Esophagus squamous epithelium (tissue), 5 donors: ENCODE measurements around the gene NOTCH4. TPM values are rescaled to one million over a fixed set of nuclear protein-coding genes. Genes with fewer than 3 reads are reported as not detected.
A peak's percentile ranks its signal among the peaks of the same experiment; 100 is the strongest.

ENCODE experiments used
- DNase-seq: peaks from one replicate; lab custom pipeline; 2025; lab: John Stamatoyannopoulos, UW
- H3K27ac ChIP-seq, 4 donors: fragments of 200-600 bp; sonication (generic); one replicate each; pipeline ENCODE4 v1.5.1; 2016 to 2019; ENCODE audit warnings: mild to moderate bottlenecking in 1 of 4
- H3K27me3 ChIP-seq, 4 donors: fragments of 200-600 bp; sonication (generic); 1 replicate in 3 of 4; 2 replicates in 1 of 4; pipeline versions ENCODE4 v1.5.1 to v1.6.0; 2017 to 2021; ENCODE audit warnings: antibody characterized with exemption in 1 of 4
- H3K36me3 ChIP-seq, 3 donors: fragments of 200-600 bp; sonication (generic); one replicate each; pipeline ENCODE4 v1.5.1; 2016 to 2019
- H3K4me1 ChIP-seq, 3 donors: fragments of 200-600 bp; sonication (generic); one replicate each; pipeline ENCODE4 v1.5.1; 2017 to 2019
- H3K4me3 ChIP-seq, 4 donors: fragments of 200-600 bp; sonication (generic); 1 replicate in 3 of 4; 2 replicates in 1 of 4; pipeline ENCODE4 v1.5.1; 2016 to 2019; ENCODE audit warnings: mild to moderate bottlenecking in 2 of 4, moderate library complexity in 1 of 4
- H3K9me3 ChIP-seq, 3 donors: fragments of 200-600 bp; sonication (generic); one replicate each; pipeline ENCODE4 v1.5.1; 2016 to 2019
- POLR2A ChIP-seq, 4 donors: fragments of 450-650 bp; IDR thresholded peaks; one replicate each; pipeline ENCODE4 v1.6.1; 2017; ENCODE audit warnings: antibody characterized with exemption in 4 of 4, mild to moderate bottlenecking in 4 of 4, moderate library complexity in 3 of 4
- WGBS, 2 donors: methylation state at CpG; one replicate each; pipeline ENCODE4 v1.1.5; 2018; 5-methylcytosine and 5-hydroxymethylcytosine counted together
- intact Hi-C: fragments of 100-400 bp; cut with DNase I; formaldehyde crosslinking; loops from one replicate; pipeline ENCODE4 v1.15.0; 2022
- total RNA-seq, 4 donors: library from RNA; depleted of rRNA; stranded (reverse); fragments of >200 nt; gene quantifications; one replicate each; pipeline ENCODE4 v1.1.0, GENCODE V29; 2016
- TF ChIP-seq, protein P1 (sequence below), 6 experiments: fragments of 450-650 bp in 4 of 6; fragments of 200-600 bp in 2 of 6; sonication (generic) in 2 of 6; IDR thresholded peaks; one replicate each; pipeline ENCODE4 v1.5.1; 2016 to 2019; ENCODE audit warnings: antibody characterized with exemption in 6 of 6, mild to moderate bottlenecking in 4 of 6, moderate library complexity in 4 of 6
- donor health status: DM: yes; HTN: yes; CAD: no.

Gene NOTCH4
- total RNA-seq, 4 donors from 2014 or later, result 4.7 to 13.2 (median 5.9) TPM

DNA sequence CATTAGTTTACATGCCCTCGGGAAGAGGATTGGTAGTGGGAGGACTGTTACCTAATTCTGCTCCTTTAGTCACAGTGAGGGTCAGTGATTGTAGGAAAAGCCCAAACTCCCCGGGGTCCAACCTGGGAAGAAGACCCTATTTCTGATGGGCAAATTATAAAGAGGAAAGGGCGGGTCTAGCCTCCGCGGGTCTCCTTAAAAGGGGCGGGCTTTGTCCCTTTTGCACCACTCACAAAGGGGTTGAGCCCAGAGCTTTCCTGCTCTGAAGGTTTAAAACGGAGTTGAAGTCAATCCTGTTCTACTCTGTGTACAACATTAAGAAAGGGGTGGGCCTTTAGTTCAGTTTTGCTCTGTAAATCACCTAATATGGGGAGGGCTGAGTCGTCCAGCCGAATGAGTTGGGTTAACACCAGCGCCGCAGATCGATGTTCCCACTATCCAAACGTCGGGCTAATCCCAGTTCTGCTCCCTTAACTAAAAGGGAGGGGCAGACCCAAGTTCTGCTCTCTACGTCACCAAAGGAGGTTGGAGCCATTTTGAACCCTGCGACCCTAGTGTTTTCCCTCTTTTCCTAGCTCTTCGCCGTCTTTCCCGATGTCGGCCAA lies 46.6 kb downstream of the NOTCH4 start:
- WGBS, 2 donors, result 0% methylated on average over 15 to 19 of the region's 20 CpGs
- TF ChIP-seq POLR2A (IDR thresholded peaks at IDR 0.05), result peak in 2 of 4 donors; percentile 18 to 38
- TF ChIP-seq, protein P1, sequence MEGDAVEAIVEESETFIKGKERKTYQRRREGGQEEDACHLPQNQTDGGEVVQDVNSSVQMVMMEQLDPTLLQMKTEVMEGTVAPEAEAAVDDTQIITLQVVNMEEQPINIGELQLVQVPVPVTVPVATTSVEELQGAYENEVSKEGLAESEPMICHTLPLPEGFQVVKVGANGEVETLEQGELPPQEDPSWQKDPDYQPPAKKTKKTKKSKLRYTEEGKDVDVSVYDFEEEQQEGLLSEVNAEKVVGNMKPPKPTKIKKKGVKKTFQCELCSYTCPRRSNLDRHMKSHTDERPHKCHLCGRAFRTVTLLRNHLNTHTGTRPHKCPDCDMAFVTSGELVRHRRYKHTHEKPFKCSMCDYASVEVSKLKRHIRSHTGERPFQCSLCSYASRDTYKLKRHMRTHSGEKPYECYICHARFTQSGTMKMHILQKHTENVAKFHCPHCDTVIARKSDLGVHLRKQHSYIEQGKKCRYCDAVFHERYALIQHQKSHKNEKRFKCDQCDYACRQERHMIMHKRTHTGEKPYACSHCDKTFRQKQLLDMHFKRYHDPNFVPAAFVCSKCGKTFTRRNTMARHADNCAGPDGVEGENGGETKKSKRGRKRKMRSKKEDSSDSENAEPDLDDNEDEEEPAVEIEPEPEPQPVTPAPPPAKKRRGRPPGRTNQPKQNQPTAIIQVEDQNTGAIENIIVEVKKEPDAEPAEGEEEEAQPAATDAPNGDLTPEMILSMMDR (IDR thresholded peaks at IDR 0.05), result no peak
- Histone ChIP-seq H3K4me1 (peaks cover 27 to 86% (median 48%) of the 10 kb centered on the region in 3 donors), H3K36me3 (peaks cover 0 to 29% (median 6%) of the 10 kb centered on the region in 3 donors), H3K9me3 (no peaks in the 10 kb centered on the region), H3K4me3 (peak overlapping the region; percentile 39 to 96 (median 80)), H3K27me3 (no peaks in the 10 kb centered on the region), H3K27ac (peak overlapping the region; percentile 90 to 97 (median 96))
- intact Hi-C loops, result no loop called here
- DNase-seq, result no peak

- H3K9me3 ChIP-seq, result no peaks in the 10 kb centered on the region
- peaks cover 0 to 23% (median 6%) of the 10 kb centered on the region in 3 donors for H3K36me3 ChIP-seq
- intact Hi-C loops, result no loop called here
- WGBS, 2 donors, result 8 to 18% methylated on average over 5 of the region's 5 CpGs
- H3K27me3 ChIP-seq, result no peaks in the 10 kb centered on the region
- peak overlapping the region; percentile 90 to 97 (median 96) for H3K27ac ChIP-seq
- peak overlapping the region; percentile 66 to 96 (median 90) for H3K4me3 ChIP-seq
- DNase-seq, result no peak
- TF ChIP-seq POLR2A (IDR thresholded peaks at IDR 0.05), result no peak
- TF ChIP-seq, protein P1 (IDR thresholded peaks at IDR 0.05), result no peak
- H3K4me1 ChIP-seq, result peaks cover 27 to 79% (median 43%) of the 10 kb centered on the region in 3 donors
These were observed 47.2 kb downstream of the NOTCH4 start for GRCh38 chr6:32176476-32177182.

DNA sequence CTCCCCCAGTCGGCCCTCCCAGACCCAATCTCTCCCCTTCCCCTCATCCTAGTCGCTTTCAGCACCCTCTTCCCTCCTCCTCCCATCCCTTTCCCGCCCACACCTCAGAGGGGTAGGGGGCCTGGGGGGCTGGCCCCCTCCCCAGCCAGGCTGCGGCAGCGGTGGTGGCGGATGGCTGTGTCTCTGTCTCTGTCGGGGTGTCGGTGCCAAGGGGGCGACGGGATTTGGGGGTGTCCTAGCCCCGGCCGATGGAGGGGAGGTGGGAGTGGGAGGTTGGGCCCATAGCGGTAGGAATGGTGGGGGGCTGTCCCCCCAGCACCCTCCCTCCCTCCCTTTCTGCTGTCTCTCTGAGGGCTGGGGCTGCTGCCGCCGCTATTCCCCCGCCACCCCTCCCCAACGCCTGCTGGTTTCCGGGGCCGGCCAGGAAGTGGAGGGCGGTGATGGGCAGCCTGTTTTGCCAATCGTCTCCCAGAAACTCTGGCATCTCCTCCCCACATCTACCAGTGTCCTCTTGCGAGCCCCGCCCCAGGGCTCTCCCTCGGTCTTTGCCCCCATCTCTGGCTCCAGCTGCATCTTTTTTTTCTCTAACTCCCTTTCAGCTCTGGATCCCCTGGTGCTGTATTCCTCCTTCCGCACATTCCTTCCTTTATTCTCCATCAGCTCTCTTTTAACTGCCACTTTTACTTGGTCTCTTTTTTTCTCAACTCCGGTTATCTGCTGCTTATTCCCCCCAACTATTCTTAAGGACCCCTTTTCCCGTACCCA lies 48.0 kb downstream of the NOTCH4 start, which contains the start of gene AGPAT1:
AGPAT1 (minus strand) TSS at position 374 of the 765 bp plus-strand sequence. CDS start 4,588 bp downstream, outside the sequence.
- WGBS, 2 donors, result 1 to 2% methylated on average over 16 to 18 of the region's 27 CpGs
- peak within 1 kb of the TSS; percentile 90 to 97 (median 96) for H3K27ac ChIP-seq
- intact Hi-C loops, result no loop called here
- peaks cover 0 to 23% (median under 1%) of the 10 kb centered on the region in 3 donors for H3K36me3 ChIP-seq
- TF ChIP-seq, protein P1 (IDR thresholded peaks at IDR 0.05), result no peak
- peak in 2 of 4 donors; percentile 43 to 73 for TF ChIP-seq POLR2A (IDR thresholded peaks at IDR 0.05)
- peaks cover 27 to 72% (median 38%) of the 10 kb centered on the region in 3 donors for H3K4me1 ChIP-seq
- no peaks in the 10 kb centered on the region for H3K9me3 ChIP-seq
- H3K4me3 ChIP-seq, result peak within 1 kb of the TSS; percentile 66 to 96 (median 90)
- no peaks in the 10 kb centered on the region for H3K27me3 ChIP-seq
- DNase-seq, result peak; percentile 51

DNA sequence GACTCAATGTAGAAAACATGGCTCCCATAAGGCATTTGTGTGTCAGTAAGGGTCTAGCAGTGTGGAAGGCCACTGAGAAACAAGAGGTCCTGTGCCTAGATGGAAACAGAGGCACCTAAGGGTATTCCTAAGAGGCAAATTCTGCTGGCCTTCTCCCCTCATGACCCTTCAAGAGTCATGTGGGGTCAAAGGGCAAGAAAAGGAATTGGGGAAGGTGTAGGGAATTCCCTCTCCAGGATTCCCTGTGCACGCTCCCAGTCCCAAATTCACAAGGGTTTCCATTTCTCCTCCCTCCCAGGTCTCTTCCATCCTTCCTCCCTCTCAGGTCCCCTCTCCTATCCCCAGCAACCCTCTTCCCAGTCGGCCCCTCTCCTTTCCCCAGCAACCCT lies 48.6 kb downstream of the NOTCH4 start:
- WGBS, 2 donors, result 6 to 10% methylated on average over 2 of the region's 2 CpGs
- Histone ChIP-seq H3K9me3 (no peaks in the 10 kb centered on the region), H3K4me1 (peaks cover 27 to 66% (median 38%) of the 10 kb centered on the region in 3 donors), H3K27ac (peak overlapping the region; percentile 90 to 97 (median 96)), H3K27me3 (no peaks in the 10 kb centered on the region), H3K4me3 (peak overlapping the region; percentile 66 to 96 (median 90)), H3K36me3 (peaks cover 0 to 23% (median 6%) of the 10 kb centered on the region in 3 donors)
- DNase-seq, result no peak
- TF ChIP-seq POLR2A (IDR thresholded peaks at IDR 0.05), result no peak
- TF ChIP-seq, protein P1 (IDR thresholded peaks at IDR 0.05), result no peak
- intact Hi-C loops, result no loop called here
